ENCODE data around the gene NHEJ1.

Gene NHEJ1

DNA sequence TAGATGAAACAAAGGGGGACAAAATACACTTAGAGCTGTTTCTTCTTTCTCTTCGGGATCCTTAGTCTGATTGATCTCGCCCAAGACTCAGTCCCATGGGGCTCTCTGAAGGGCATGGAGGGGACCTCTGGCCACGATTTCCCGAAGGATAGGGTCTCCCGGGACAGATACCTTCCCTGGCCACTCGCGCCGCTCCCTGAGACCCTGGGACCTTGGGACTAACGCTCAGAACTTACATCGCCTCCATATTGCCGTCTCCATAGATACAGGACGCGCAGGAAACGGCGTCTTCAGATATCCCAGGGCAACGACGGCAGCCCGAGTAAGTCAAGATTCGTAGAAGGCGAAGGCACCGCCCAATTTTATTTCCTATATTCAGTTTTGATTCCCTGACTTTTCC, 119.4 kb downstream of the NHEJ1 start, which contains the start of gene CFAP65:
Gene CFAP65 (minus strand): TSS at position 265 of the 400 bp plus-strand sequence. CDS start 2,468 bp downstream, outside the sequence.
- no peak within 1 kb of the TSS for H3K9ac ChIP-seq (ENCODE audit: low read length)
- H3K36me3 ChIP-seq (ENCODE audit: insufficient read depth, low read length) = no peaks in the 10 kb centered on the region
- H3K4me1 ChIP-seq (ENCODE audit: insufficient read depth, low read length, severe bottlenecking) = no peaks in the 10 kb centered on the region
- no peaks in the 10 kb centered on the region for H3K79me2 ChIP-seq (ENCODE audit: insufficient read depth, low read length)
- H3K27ac ChIP-seq (ENCODE audit: low read depth, low read length, poor library complexity, severe bottlenecking) = no peak within 1 kb of the TSS
- no peaks in the 10 kb centered on the region for H3K9me2 ChIP-seq (ENCODE audit: low read depth, low read length)
- TF ChIP-seq EZH2 (IDR thresholded peaks at IDR 0.05; ENCODE audit: borderline replicate concordance, low read length) = no peak
- TF ChIP-seq, protein P1, sequence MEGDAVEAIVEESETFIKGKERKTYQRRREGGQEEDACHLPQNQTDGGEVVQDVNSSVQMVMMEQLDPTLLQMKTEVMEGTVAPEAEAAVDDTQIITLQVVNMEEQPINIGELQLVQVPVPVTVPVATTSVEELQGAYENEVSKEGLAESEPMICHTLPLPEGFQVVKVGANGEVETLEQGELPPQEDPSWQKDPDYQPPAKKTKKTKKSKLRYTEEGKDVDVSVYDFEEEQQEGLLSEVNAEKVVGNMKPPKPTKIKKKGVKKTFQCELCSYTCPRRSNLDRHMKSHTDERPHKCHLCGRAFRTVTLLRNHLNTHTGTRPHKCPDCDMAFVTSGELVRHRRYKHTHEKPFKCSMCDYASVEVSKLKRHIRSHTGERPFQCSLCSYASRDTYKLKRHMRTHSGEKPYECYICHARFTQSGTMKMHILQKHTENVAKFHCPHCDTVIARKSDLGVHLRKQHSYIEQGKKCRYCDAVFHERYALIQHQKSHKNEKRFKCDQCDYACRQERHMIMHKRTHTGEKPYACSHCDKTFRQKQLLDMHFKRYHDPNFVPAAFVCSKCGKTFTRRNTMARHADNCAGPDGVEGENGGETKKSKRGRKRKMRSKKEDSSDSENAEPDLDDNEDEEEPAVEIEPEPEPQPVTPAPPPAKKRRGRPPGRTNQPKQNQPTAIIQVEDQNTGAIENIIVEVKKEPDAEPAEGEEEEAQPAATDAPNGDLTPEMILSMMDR (IDR thresholded peaks at IDR 0.05; ENCODE audit: low read length) = no peak
- no peaks in the 10 kb centered on the region for H4K20me1 ChIP-seq (ENCODE audit: insufficient read depth, low read length)
- no peak within 1 kb of the TSS for H2AFZ ChIP-seq (ENCODE audit: low read length)
- H3F3A ChIP-seq (ENCODE audit: insufficient read depth, low read length) = no peaks in the 10 kb centered on the region
- peaks cover 3% of the 10 kb centered on the region; the same call in 1 of the 2 replicates for H3K27me3 ChIP-seq (ENCODE audit: insufficient read depth, low read length)
- H3K4me2 ChIP-seq (ENCODE audit: low read length) = no peak within 1 kb of the TSS
- no peaks in the 10 kb centered on the region for H3K9me3 ChIP-seq (ENCODE audit: low read length)
- no peak within 1 kb of the TSS for H3K4me3 ChIP-seq (ENCODE audit: low read depth, low read length, poor library complexity, severe bottlenecking)

DNA sequence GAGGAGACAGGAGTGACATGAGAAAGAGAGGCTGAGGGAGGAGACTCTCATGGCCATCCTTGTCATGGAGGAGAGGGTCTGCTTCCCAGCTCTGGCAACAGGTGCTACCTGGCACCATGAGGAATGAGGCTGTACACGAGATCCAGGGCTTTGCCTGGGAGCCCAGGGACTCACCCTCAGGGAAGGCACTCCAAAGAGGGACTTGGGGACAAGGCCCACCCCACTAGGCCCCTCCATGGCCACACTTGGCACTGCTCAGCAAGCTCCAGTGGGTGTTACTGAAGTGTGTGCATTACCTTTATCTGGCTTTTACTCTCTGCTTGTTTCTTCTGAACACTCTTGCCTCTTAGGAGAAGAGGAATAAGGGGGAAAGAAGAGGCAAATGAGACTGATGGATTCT, 122.0 kb downstream of the NHEJ1 start:
- TF ChIP-seq, protein P1 (IDR thresholded peaks at IDR 0.05; ENCODE audit: low read length) = no peak
- TF ChIP-seq EZH2 (IDR thresholded peaks at IDR 0.05; ENCODE audit: borderline replicate concordance, low read length) = no peak

DNA sequence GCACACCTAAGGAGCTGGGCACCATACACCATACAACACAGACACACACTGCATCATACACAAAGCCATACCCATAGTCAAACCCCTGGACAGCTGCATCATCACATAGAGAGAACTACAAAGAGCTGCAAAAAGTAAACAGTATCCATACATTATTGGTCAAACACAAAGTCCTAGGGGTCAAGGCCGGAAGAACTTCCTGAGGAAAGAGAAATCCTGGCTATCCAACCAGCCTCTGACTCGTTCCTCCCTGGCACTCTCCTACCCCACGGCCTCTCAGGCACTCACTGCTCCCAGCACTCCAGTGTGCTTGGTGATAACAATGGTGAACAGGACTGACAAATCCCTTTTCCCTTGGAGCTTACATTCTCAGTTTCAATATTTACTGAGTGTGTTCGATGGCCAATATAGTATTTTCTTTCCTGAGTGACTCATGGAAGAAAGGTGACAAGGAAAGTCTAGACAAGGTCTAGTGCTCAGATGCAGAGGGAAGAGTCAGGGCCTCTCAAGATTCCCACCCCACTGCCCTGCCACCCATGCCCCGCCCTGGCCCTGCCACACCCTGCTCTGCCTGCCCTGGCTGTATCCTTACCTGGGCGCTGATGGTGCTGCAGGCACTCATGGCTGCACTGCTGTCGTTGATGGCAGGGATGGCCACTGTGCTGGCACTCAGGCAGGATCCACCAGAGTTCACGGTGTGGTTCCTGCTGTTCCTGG, 122.7 kb downstream of the NHEJ1 start:
- Histone ChIP-seq H2AFZ (ENCODE audit: low read length) (no peak overlapping the region), H3K36me3 (ENCODE audit: insufficient read depth, low read length) (no peaks in the 10 kb centered on the region), H3K79me2 (ENCODE audit: insufficient read depth, low read length) (no peaks in the 10 kb centered on the region), H3K9me2 (ENCODE audit: low read depth, low read length) (no peaks in the 10 kb centered on the region), H3K27me3 (ENCODE audit: insufficient read depth, low read length) (peaks cover 5% of the 10 kb centered on the region), H4K20me1 (ENCODE audit: insufficient read depth, low read length) (no peaks in the 10 kb centered on the region), H3K9me3 (ENCODE audit: low read length) (no peaks in the 10 kb centered on the region), H3K4me2 (ENCODE audit: low read length) (no peak overlapping the region), H3F3A (ENCODE audit: insufficient read depth, low read length) (no peaks in the 10 kb centered on the region; the same call in 1 of the 2 replicates), H3K4me3 (ENCODE audit: low read depth, low read length, poor library complexity, severe bottlenecking) (no peak overlapping the region), H3K27ac (ENCODE audit: low read depth, low read length, poor library complexity, severe bottlenecking) (no peak overlapping the region), H3K4me1 (ENCODE audit: insufficient read depth, low read length, severe bottlenecking) (no peaks in the 10 kb centered on the region), H3K9ac (ENCODE audit: low read length) (no peak overlapping the region)
- TF ChIP-seq, protein P1 (IDR thresholded peaks at IDR 0.05; ENCODE audit: low read length) = no peak
- TF ChIP-seq EZH2 (IDR thresholded peaks at IDR 0.05; ENCODE audit: borderline replicate concordance, low read length) = no peak

More for the DNA sequence above, 122.0 kb downstream of the NHEJ1 start:
- no peaks in the 10 kb centered on the region for H3K4me1 ChIP-seq (ENCODE audit: insufficient read depth, low read length, severe bottlenecking)
- H3K4me2 ChIP-seq (ENCODE audit: low read length) = no peak overlapping the region
- no peaks in the 10 kb centered on the region for H4K20me1 ChIP-seq (ENCODE audit: insufficient read depth, low read length)
- H3K9ac ChIP-seq (ENCODE audit: low read length) = no peak overlapping the region
- no peaks in the 10 kb centered on the region for H3K9me2 ChIP-seq (ENCODE audit: low read depth, low read length)
- no peaks in the 10 kb centered on the region; the same call in 1 of the 2 replicates for H3F3A ChIP-seq (ENCODE audit: insufficient read depth, low read length)
- H3K79me2 ChIP-seq (ENCODE audit: insufficient read depth, low read length) = no peaks in the 10 kb centered on the region
- no peaks in the 10 kb centered on the region for H3K9me3 ChIP-seq (ENCODE audit: low read length)
- H2AFZ ChIP-seq (ENCODE audit: low read length) = no peak overlapping the region
- H3K36me3 ChIP-seq (ENCODE audit: insufficient read depth, low read length) = no peaks in the 10 kb centered on the region
- H3K27ac ChIP-seq (ENCODE audit: low read depth, low read length, poor library complexity, severe bottlenecking) = no peak overlapping the region
- peaks cover 3% of the 10 kb centered on the region; the same call in 1 of the 2 replicates for H3K27me3 ChIP-seq (ENCODE audit: insufficient read depth, low read length)
- no peak overlapping the region for H3K4me3 ChIP-seq (ENCODE audit: low read depth, low read length, poor library complexity, severe bottlenecking)

Measured in OCI-LY1 (cell line).